GM12873 (cell line): ENCODE data around the gene PES1.

Experiments used
- CTCF ChIP-seq: IDR thresholded peaks from 2 replicates; pipeline ENCODE4 v1.5.1; 2012; ENCODE audit warnings: low read depth, mild to moderate bottlenecking, moderate library complexity, low read length, control low read depth; ENCODE audit not compliant: insufficient read depth; ENCODE audit errors: missing control alignments

The PES1 gene

GRCh38 chr22:30564045-30564760, 27.5 kb downstream of the PES1 start:
- no peak for TF ChIP-seq CTCF

- no peak for TF ChIP-seq CTCF
These were observed 29.3 kb downstream of the PES1 start for GRCh38 chr22:30562366-30562765.

GRCh38 chr22:30561402-30562189, 30.1 kb downstream of the PES1 start:
- TF ChIP-seq CTCF, result no peak

- TF ChIP-seq CTCF, result peak; percentile 29
These were observed 31.0 kb downstream of the PES1 start for GRCh38 chr22:30560643-30561202.

GRCh38 chr22:30559889-30560288, 31.8 kb downstream of the PES1 start:
- TF ChIP-seq CTCF, result no peak

GRCh38 chr22:30557243-30557642, 34.5 kb downstream of the PES1 start:
- TF ChIP-seq CTCF, result peak; percentile 14

GRCh38 chr22:30556388-30556787, 35.3 kb downstream of the PES1 start:
- TF ChIP-seq CTCF, result no peak
